GM23338 (cell line): ENCODE data around the gene FBXO8. TPM values are rescaled to one million over a fixed set of nuclear protein-coding genes. Genes with fewer than 3 reads are reported as not detected.
A peak's percentile ranks its signal among the peaks of the same experiment; 100 is the strongest.

Experiments
- ATAC-seq: fragments of 200-7000 bp; cut with Tn5 transposase; 3 replicates; pipeline ENCODE4 v1.9.1; 2020
- DNase-seq: peaks from one replicate; pipeline ENCODE4 v3.0.0-alpha.2; 2015; ENCODE audit warnings: low spot score
- H2AFZ ChIP-seq: fragments of 200-600 bp; sonication (generic); 2 replicates; pipeline ENCODE4 v1.8.0; 2016; ENCODE audit warnings: antibody characterized with exemption, mild to moderate bottlenecking, moderate library complexity
- H3F3A ChIP-seq: fragments of 200-600 bp; sonication (generic); replicated peaks from 2 replicates; pipeline ENCODE4 v1.8.0; 2017; ENCODE audit warnings: antibody characterized with exemption, mixed run types, low read depth
- H3K27ac ChIP-seq: fragments of 200-600 bp; sonication (generic); 2 replicates; pipeline ENCODE4 v1.6.1; 2016; ENCODE audit warnings: low read depth
- H3K27me3 ChIP-seq: fragments of 200-600 bp; sonication (generic); 2 replicates; pipeline ENCODE4 v1.8.0; 2016; ENCODE audit warnings: mild to moderate bottlenecking, mixed run types, moderate library complexity; ENCODE audit not compliant: insufficient read depth
- H3K36me3 ChIP-seq: fragments of 200-600 bp; sonication (generic); 2 replicates; pipeline ENCODE4 v1.8.0; 2016; ENCODE audit warnings: mild to moderate bottlenecking; ENCODE audit not compliant: insufficient read depth
- H3K4me1 ChIP-seq: fragments of 200-600 bp; sonication (generic); 2 replicates; pipeline ENCODE4 v1.8.0; 2016; ENCODE audit warnings: mild to moderate bottlenecking, moderate library complexity; ENCODE audit not compliant: insufficient read depth
- H3K4me2 ChIP-seq: fragments of 200-600 bp; sonication (generic); 2 replicates; pipeline ENCODE4 v1.7.1; 2017; ENCODE audit warnings: mixed run types
- H3K4me3 ChIP-seq: fragments of 200-600 bp; sonication (generic); 2 replicates; pipeline ENCODE4 v1.6.1; 2016; ENCODE audit warnings: mixed run types
- H3K79me2 ChIP-seq: fragments of 200-600 bp; sonication (generic); replicated peaks from 2 replicates; pipeline ENCODE4 v1.8.0; 2017; ENCODE audit warnings: mild to moderate bottlenecking; ENCODE audit not compliant: insufficient read depth
- H3K9me2 ChIP-seq: fragments of 200-600 bp; sonication (generic); 2 replicates; pipeline ENCODE4 v1.8.0; 2017; ENCODE audit not compliant: insufficient read depth
- H4K20me1 ChIP-seq: fragments of 200-600 bp; sonication (generic); replicated peaks from 2 replicates; pipeline ENCODE4 v1.8.0; 2017; ENCODE audit warnings: mild to moderate bottlenecking; ENCODE audit not compliant: insufficient read depth
- H3K27ac Mint-ChIP-seq: 2 replicates; pipeline ENCODE4 v1.8.0; 2020; ENCODE audit warnings: inconsistent platforms, mild to moderate bottlenecking, moderate library complexity, mixed read lengths
- H3K27me3 Mint-ChIP-seq: 3 replicates; pipeline ENCODE4 v1.8.0; 2022; ENCODE audit warnings: low read depth, mild to moderate bottlenecking, moderate library complexity, mixed read lengths, inconsistent platforms; ENCODE audit not compliant: insufficient read depth, poor library complexity
- H3K36me3 Mint-ChIP-seq: 3 replicates; pipeline ENCODE4 v1.8.0; 2021; ENCODE audit warnings: low read depth, mild to moderate bottlenecking, inconsistent platforms, moderate library complexity, mixed read lengths
- H3K4me1 Mint-ChIP-seq: 3 replicates; pipeline ENCODE4 v1.8.0; 2020; ENCODE audit warnings: mild to moderate bottlenecking, inconsistent platforms, mixed read lengths
- H3K4me3 Mint-ChIP-seq: 3 replicates; pipeline ENCODE4 v1.8.0; 2021; ENCODE audit warnings: moderate library complexity, mild to moderate bottlenecking, inconsistent platforms, mixed read lengths
- H3K9me3 Mint-ChIP-seq: 3 replicates; pipeline ENCODE4 v1.8.0; 2020; ENCODE audit warnings: moderate library complexity, mild to moderate bottlenecking, inconsistent platforms, mixed read lengths
- EZH2 ChIP-seq: fragments of 200-600 bp; sonication (generic); IDR thresholded peaks from one replicate; pipeline ENCODE4 v1.8.0; 2017; ENCODE audit warnings: antibody characterized with exemption, mild to moderate bottlenecking, low read depth; ENCODE audit not compliant: unreplicated experiment
- ZNF462 ChIP-seq: fragments of 250-450 bp; sonication (Bioruptor Pico); IDR thresholded peaks from 2 replicates; pipeline ENCODE4 v1.5.0; 2020; ENCODE audit warnings: mild to moderate bottlenecking, moderate library complexity
- polyA plus RNA-seq: library from polyadenylated mRNA; unstranded; fragments of >200 nt; fragmentation: Nextera tagmentation; extraction: Ambion mirVana; gene quantifications from 2 replicates; pipeline ENCODE4 v1.2.1, GENCODE V29; 2016
- total RNA-seq: library from RNA; depleted of rRNA; stranded (reverse); fragments of >200 nt; shearing (Covaris generic); gene quantifications from 2 replicates; pipeline ENCODE4 v1.2.3, GENCODE V29; 2014
- TF ChIP-seq, protein P1 (sequence below): IDR thresholded peaks from 2 replicates; pipeline ENCODE4 v1.6.1; 2016; ENCODE audit warnings: antibody characterized with exemption

Gene FBXO8
- total and polyA plus RNA-seq, 2 experiments from 2014 or later: 5.8 to 7.9 TPM

DNA sequence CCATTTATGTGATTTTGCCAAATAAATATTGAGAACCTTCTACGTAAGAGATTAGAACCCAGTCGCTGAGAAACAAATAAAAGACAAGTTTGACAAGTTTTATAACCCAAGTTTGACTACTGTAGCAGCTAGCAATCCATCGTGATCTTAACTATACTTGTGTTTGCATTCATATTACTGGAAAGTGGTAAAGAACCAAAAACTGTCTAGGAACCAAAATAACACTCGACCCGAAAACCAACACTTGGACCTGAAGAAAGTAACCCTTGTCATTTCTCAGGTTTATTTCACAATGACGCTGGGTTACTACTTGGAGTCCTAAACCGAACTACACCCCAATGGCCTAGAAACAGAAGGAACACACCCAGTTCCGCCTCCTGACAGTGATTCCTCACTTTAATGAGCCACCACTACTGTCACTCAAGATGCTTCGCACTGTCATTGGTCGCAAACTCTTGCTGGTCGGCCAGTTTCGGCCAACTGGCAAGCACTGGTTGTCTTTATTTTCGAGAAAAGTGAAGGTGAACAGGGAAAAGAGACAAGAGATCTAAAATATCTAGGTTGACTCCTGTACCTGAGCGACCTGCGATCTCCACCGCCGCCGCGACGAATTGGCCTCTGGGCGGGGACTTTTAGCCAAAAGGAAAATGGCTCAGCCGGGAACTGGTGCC is 496 bp downstream of the FBXO8 start:
- Histone ChIP-seq H2AFZ (peak overlapping the region; percentile 95), H3F3A (no peaks in the 10 kb centered on the region), H3K4me2 (peak overlapping the region; percentile 84), H3K79me2 (peaks cover 29% of the 10 kb centered on the region), H4K20me1 (no peaks in the 10 kb centered on the region), H3K4me1 (peaks cover 5% of the 10 kb centered on the region; the same call in 1 of the 2 replicates), H3K9me2 (no peaks in the 10 kb centered on the region), H3K27ac (peak overlapping the region; percentile 100), H3K36me3 (no peaks in the 10 kb centered on the region), H3K27me3 (no peaks in the 10 kb centered on the region), H3K4me3 (peak overlapping the region; percentile 71)
- Mint-ChIP-seq H3K9me3 (no peaks in the 10 kb centered on the region), H3K27ac (peak overlapping the region; percentile 100), H3K27me3 (no peaks in the 10 kb centered on the region), H3K4me1 (peaks cover 9% of the 10 kb centered on the region; the same call in 1 of the 3 replicates), H3K36me3 (no peaks in the 10 kb centered on the region), H3K4me3 (peak overlapping the region; percentile 98)
- ATAC-seq (peak; percentile 97), DNase-seq (peak; percentile 95)
- TF ChIP-seq ZNF462 (CRISPR knock-in tag) (no peak), EZH2 (no peak)
- TF ChIP-seq, protein P1, sequence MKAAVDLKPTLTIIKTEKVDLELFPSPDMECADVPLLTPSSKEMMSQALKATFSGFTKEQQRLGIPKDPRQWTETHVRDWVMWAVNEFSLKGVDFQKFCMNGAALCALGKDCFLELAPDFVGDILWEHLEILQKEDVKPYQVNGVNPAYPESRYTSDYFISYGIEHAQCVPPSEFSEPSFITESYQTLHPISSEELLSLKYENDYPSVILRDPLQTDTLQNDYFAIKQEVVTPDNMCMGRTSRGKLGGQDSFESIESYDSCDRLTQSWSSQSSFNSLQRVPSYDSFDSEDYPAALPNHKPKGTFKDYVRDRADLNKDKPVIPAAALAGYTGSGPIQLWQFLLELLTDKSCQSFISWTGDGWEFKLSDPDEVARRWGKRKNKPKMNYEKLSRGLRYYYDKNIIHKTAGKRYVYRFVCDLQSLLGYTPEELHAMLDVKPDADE: no peak

DNA sequence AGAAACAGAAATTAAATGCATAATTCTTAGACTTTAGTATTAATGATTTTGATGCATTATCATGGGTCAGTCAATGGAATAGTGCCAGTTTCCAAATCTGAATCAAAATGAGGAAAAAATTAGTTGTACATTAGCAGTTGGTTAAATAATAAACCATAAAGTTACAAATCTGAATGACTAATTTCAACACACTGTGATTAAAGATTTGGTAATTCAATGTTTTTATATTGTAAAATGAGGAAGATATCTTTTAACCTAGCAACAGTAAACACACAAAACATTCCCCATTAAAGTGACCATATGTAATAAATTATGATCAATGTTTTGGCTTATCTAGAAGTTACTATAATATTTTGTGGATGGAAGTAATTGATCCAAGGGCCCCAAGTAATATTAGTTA is 1.6 kb downstream of the FBXO8 start:
- H3K4me1 Mint-ChIP-seq: peaks cover 9% of the 10 kb centered on the region; the same call in 1 of the 3 replicates
- no peaks in the 10 kb centered on the region for H3K9me2 ChIP-seq
- DNase-seq: no peak
- H3K27ac Mint-ChIP-seq: no peak overlapping the region
- H3K36me3 Mint-ChIP-seq: no peaks in the 10 kb centered on the region
- no peak overlapping the region for H3K4me2 ChIP-seq
- no peaks in the 10 kb centered on the region for H3K9me3 Mint-ChIP-seq
- H3K27me3 ChIP-seq: no peaks in the 10 kb centered on the region
- H3K27ac ChIP-seq: no peak overlapping the region
- H4K20me1 ChIP-seq: no peaks in the 10 kb centered on the region; the same call in 1 of the 2 replicates
- peak overlapping the region; percentile 98; the same call in 1 of the 3 replicates for H3K4me3 Mint-ChIP-seq
- no peaks in the 10 kb centered on the region for H3K36me3 ChIP-seq
- ATAC-seq: no peak
- no peak overlapping the region for H3K4me3 ChIP-seq
- no peaks in the 10 kb centered on the region for H3K27me3 Mint-ChIP-seq
- H3F3A ChIP-seq: no peaks in the 10 kb centered on the region
- H2AFZ ChIP-seq: no peak overlapping the region
- peaks cover 5% of the 10 kb centered on the region; the same call in 1 of the 2 replicates for H3K4me1 ChIP-seq
- H3K79me2 ChIP-seq: peaks cover 23% of the 10 kb centered on the region
- no peak for TF ChIP-seq ZNF462 (CRISPR knock-in tag)
